ENCODE data around the gene TP53I3.
"Not testable (repeated sequence)": the region's sequence is repeated elsewhere in the genome, so short reads cannot be mapped to it uniquely, and the experiment has no call there.

Gene TP53I3

GRCh38 chr2:24111407-24111901, 26.8 kb upstream of the TP53I3 start:
- H3K4me3 ChIP-seq (ENCODE audit: low read depth, low read length), result no peak overlapping the region
- TF ChIP-seq CTCF (IDR thresholded peaks at IDR 0.05; ENCODE audit: low read depth, low read length) (no peak), MYC (IDR thresholded peaks at IDR 0.05; ENCODE audit: low read depth, low read length) (no peak), POLR2A (IDR thresholded peaks at IDR 0.05; ENCODE audit: extremely low read depth, insufficient read length) (no peak)
- TF ChIP-seq, protein P1, sequence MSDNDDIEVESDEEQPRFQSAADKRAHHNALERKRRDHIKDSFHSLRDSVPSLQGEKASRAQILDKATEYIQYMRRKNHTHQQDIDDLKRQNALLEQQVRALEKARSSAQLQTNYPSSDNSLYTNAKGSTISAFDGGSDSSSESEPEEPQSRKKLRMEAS (IDR thresholded peaks at IDR 0.05; ENCODE audit: low read depth, low read length), result no peak
- DNase-seq (ENCODE audit: low read depth), result no peak

GRCh38 chr2:24110660-24111303, 26.1 kb upstream of the TP53I3 start:
- TF ChIP-seq POLR2A (IDR thresholded peaks at IDR 0.05; ENCODE audit: extremely low read depth, insufficient read length) (no peak), CTCF (IDR thresholded peaks at IDR 0.05; ENCODE audit: low read depth, low read length) (no peak), MYC (IDR thresholded peaks at IDR 0.05; ENCODE audit: low read depth, low read length) (no peak)
- TF ChIP-seq, protein P1 (IDR thresholded peaks at IDR 0.05; ENCODE audit: low read depth, low read length), result no peak
- no peak overlapping the region for H3K4me3 ChIP-seq (ENCODE audit: low read depth, low read length)
- no peak for DNase-seq (ENCODE audit: low read depth)

GRCh38 chr2:24109431-24109830, 24.8 kb upstream of the TP53I3 start:
- DNase-seq (ENCODE audit: low read depth); H3K4me3 ChIP-seq (ENCODE audit: low read depth, low read length): not testable (repeated sequence)

DNA sequence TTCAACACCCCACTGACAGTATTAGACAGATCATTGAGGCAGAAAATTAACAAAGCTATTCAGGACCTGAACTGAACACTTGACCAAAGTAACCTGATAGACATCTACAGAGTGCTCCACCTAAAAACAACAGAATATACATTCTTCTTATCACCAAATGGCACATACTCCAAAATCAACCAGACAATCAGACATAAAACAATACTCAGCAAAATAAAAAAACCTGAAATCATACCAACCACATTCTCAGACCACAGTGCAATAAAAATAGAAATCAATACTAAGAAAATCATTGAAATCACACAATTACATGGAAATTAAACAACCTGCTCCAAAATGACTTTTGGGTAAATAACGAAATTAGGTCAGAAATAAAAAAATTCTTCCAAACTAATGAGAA, 22.7 kb upstream of the TP53I3 start:
- no peak overlapping the region for H3K4me3 ChIP-seq (ENCODE audit: low read depth, low read length)
- DNase-seq (ENCODE audit: low read depth), result no peak
- TF ChIP-seq, protein P1 (IDR thresholded peaks at IDR 0.05; ENCODE audit: low read depth, low read length), result no peak
- TF ChIP-seq MYC (IDR thresholded peaks at IDR 0.05; ENCODE audit: low read depth, low read length) (no peak), CTCF (IDR thresholded peaks at IDR 0.05; ENCODE audit: low read depth, low read length) (no peak), POLR2A (IDR thresholded peaks at IDR 0.05; ENCODE audit: extremely low read depth, insufficient read length) (no peak)

DNA sequence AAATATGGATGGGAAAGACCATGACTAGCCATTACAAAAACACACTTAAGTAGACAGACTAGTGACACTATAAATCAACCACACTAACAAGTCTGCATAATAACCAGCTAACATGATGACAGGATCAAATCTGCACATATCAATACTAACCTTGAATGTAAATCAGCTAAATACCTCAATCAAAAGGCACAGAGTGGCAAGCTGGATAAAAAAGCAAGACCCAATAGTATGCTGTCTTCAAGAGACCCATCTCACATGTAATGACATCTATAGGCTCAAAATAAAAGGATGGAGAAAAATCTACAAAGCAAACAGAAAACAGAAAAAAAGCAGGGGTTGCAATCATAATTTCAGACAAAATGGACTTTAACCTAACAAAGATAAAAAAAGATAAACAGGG, 22.2 kb upstream of the TP53I3 start:
- no peak for DNase-seq (ENCODE audit: low read depth)
- H3K4me3 ChIP-seq (ENCODE audit: low read depth, low read length), result no peak overlapping the region
- TF ChIP-seq, protein P1 (IDR thresholded peaks at IDR 0.05; ENCODE audit: low read depth, low read length), result no peak
- TF ChIP-seq CTCF (IDR thresholded peaks at IDR 0.05; ENCODE audit: low read depth, low read length) (no peak), POLR2A (IDR thresholded peaks at IDR 0.05; ENCODE audit: extremely low read depth, insufficient read length) (no peak), MYC (IDR thresholded peaks at IDR 0.05; ENCODE audit: low read depth, low read length) (no peak)

DNA sequence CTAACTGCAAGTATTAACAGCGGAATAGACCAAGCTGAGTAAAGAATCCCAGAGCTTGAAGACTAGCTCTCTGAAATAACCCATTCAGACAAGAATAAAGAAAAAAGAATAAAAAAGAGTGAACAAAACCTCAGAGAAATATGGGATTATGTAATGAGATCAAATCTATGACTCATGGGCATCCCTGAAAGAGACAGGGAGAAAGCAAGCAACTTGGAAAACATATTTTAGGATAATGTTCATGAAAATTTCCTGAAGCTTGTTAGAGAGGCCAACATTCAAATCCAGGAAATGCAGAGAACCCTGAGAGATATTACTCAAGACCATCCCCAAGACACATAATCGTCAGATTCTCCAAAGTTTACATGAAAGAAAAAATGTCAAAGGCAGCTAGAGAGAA, 21.2 kb upstream of the TP53I3 start:
- DNase-seq (ENCODE audit: low read depth), result no peak
- H3K4me3 ChIP-seq (ENCODE audit: low read depth, low read length), result no peak overlapping the region
- TF ChIP-seq POLR2A (IDR thresholded peaks at IDR 0.05; ENCODE audit: extremely low read depth, insufficient read length), result no peak
- TF ChIP-seq, protein P1 (IDR thresholded peaks at IDR 0.05; ENCODE audit: low read depth, low read length), result no peak
- no peak for TF ChIP-seq CTCF (IDR thresholded peaks at IDR 0.05; ENCODE audit: low read depth, low read length)
- no peak for TF ChIP-seq MYC (IDR thresholded peaks at IDR 0.05; ENCODE audit: low read depth, low read length)

Data from NB4 (cell line).